ENCODE data around the gene GIN1.

DNA sequence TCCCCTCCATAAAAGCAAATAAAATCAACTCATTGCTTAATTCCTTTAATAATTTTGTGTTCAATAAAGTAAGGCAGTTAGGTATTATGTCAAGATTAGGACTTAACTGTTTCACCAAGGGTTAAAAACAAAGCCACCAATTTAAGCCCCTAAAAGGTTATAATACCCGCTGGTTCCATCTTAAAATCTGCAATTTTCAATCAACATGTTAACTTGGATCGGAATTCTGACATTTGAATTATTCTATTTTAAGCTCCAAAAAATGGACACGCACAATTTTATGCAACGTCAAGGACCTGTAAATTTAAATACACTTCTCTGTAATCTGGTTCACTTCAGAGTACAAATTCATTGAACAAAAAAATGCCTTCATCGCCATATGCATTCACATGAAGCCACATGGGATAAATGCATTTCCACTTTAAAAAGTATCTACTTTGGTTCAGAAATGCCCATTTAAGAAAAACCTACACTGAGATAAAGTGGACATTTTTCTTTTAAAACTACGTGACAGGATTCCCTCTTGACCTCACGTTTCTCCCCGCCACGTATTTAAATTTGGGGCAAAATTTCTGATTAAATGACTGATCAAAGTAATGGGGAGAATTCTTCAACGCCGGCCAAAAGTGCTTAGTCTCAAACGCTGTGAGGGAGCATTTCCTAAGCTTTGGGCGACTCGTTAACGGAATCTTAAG, 721 bp downstream of the GIN1 start:
- TF ChIP-seq CTCF (IDR thresholded peaks at IDR 0.05; ENCODE audit: insufficient read depth, low read length, poor library complexity, severe bottlenecking) = no peak
- no peak for TF ChIP-seq EZH2phosphoT487 (conservative IDR thresholded peaks at IDR 0.05; ENCODE audit: low read length)
